Activated T-helper 1 cell treated with anti-CD3 and anti-CD28 coated beads, Interleukin-12 subunit alpha, Interleukin-12 subunit beta, Interleukin-2, Interleukin-4 antibody, amounts not matched to agents 30 ng/mL and 10 ng/mL and 1 ng/mL, durations not matched to agents 14 hours and 24 hours and 36 hours (primary cell): Measurements from ENCODE around the gene TCP1. TPM values are rescaled to one million over a fixed set of nuclear protein-coding genes. Genes with fewer than 3 reads are reported as not detected.
A peak's percentile ranks its signal among the peaks of the same experiment; 100 is the strongest.
"Not testable (repeated sequence)": the region's sequence is repeated elsewhere in the genome, so short reads cannot be mapped to it uniquely, and the experiment has no call there.

Experiments used
- DNase-seq: peaks from one replicate; pipeline ENCODE4 v3.0.0; 2021; ENCODE audit warnings: low spot score
- H3K27ac Mint-ChIP-seq: one replicate; pipeline ENCODE4 v1.8.0; 2021; ENCODE audit warnings: mild to moderate bottlenecking, mixed read lengths
- H3K27me3 Mint-ChIP-seq: one replicate; pipeline ENCODE4 v1.8.0; 2022; ENCODE audit warnings: mild to moderate bottlenecking, moderate library complexity, mixed read lengths; ENCODE audit not compliant: insufficient read depth
- H3K36me3 Mint-ChIP-seq: one replicate; pipeline ENCODE4 v1.8.0; 2021; ENCODE audit warnings: low read depth, mixed read lengths
- H3K4me1 Mint-ChIP-seq: one replicate; pipeline ENCODE4 v1.8.0; 2021; ENCODE audit warnings: low read depth, mixed read lengths
- H3K4me3 Mint-ChIP-seq: one replicate; pipeline ENCODE4 v1.8.0; 2021; ENCODE audit warnings: mild to moderate bottlenecking, moderate library complexity, mixed read lengths
- H3K9me3 Mint-ChIP-seq: one replicate; pipeline ENCODE4 v1.8.0; 2021; ENCODE audit warnings: mixed read lengths
- intact Hi-C: fragments of 100-400 bp; cut with micrococcal nuclease; formaldehyde crosslinking; loops from one replicate; pipeline ENCODE4 v1.15.1; 2024
- total RNA-seq: library from RNA; stranded (reverse); gene quantifications from 2 replicates; pipeline ENCODE4 v1.2.3, GENCODE V29; 2022

TCP1 gene
- total RNA-seq, 1 donor from 2014 or later: 454 TPM

DNA sequence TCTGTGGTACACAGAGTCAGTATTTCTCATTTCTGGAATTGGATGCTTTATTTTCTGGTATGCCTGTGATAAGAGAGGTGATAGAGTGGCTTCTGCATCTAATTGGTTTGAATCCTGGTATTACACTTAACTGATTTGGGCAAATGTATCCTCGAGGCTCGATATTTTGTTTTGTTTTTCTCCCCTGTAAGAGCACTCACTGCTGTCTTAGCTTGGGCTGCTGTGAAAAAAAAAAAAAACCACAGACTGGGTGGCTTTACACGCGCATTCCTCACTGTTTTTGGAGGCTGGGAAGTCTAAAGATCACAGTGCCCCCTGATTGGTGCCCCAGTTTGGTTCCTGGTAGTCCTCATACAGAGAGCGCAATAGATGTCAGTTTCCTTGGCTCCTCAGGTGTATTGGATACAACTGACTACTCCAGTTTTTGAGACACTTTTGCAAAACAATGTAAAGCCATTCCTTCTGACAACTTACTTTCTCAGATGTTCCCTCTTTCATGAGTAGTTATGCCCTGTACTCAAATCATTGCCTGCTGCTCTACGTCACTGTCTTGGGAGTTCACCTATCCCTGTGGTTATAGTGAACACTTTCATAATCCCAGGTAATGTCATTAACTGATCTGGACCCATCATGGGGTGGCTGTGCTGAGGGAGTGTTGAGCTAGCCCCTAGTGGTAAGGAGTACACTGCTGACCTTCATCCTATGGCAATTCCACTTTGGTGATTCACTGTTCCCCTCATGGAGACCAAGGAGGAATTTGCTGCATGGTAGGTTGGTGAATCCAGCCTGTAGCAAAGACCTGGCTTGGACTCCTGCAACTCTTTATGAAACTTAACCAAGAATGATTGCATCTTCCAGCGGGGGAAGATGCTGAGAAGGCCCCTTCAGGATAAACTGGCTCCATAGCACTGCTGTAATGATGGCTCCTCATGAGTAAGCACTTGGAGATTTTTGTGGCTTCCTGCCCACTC is 31.1 kb downstream of the TCP1 start:
- Mint-ChIP-seq H3K4me3 (no peak overlapping the region), H3K4me1 (peaks cover 41% of the 10 kb centered on the region), H3K36me3 (peaks cover 47% of the 10 kb centered on the region), H3K27me3 (no peaks in the 10 kb centered on the region), H3K9me3 (no peaks in the 10 kb centered on the region), H3K27ac (peak overlapping the region; percentile 54)
- no peak for DNase-seq
- intact Hi-C loops: no loop called here

DNA sequence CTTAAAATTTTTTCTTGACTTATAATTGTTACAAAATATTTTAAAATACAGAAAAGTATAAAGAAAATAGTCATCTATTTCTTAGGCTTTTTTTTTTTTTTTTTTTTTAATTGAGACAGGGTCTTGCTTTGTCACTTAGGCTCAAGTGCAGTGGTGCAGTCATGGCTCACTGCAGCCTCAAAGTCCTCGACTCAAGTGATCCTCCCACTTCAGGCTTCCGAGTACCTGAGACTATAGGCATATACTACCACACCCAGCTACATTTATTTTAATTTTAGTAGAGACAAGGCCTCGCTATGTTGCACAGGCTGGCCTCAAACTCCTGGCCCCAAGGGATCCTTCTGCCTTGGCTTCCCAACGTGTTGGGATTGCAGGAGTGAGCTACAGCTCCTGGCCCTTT is 32.9 kb downstream of the TCP1 start:
- H3K27me3 Mint-ChIP-seq: no peaks in the 10 kb centered on the region
- intact Hi-C loops: no loop called here
- no peak overlapping the region for H3K4me3 Mint-ChIP-seq
- peaks cover 52% of the 10 kb centered on the region for H3K36me3 Mint-ChIP-seq
- DNase-seq: no peak
- H3K9me3 Mint-ChIP-seq: no peaks in the 10 kb centered on the region
- H3K27ac Mint-ChIP-seq: no peak overlapping the region
- peaks cover 39% of the 10 kb centered on the region for H3K4me1 Mint-ChIP-seq

DNA sequence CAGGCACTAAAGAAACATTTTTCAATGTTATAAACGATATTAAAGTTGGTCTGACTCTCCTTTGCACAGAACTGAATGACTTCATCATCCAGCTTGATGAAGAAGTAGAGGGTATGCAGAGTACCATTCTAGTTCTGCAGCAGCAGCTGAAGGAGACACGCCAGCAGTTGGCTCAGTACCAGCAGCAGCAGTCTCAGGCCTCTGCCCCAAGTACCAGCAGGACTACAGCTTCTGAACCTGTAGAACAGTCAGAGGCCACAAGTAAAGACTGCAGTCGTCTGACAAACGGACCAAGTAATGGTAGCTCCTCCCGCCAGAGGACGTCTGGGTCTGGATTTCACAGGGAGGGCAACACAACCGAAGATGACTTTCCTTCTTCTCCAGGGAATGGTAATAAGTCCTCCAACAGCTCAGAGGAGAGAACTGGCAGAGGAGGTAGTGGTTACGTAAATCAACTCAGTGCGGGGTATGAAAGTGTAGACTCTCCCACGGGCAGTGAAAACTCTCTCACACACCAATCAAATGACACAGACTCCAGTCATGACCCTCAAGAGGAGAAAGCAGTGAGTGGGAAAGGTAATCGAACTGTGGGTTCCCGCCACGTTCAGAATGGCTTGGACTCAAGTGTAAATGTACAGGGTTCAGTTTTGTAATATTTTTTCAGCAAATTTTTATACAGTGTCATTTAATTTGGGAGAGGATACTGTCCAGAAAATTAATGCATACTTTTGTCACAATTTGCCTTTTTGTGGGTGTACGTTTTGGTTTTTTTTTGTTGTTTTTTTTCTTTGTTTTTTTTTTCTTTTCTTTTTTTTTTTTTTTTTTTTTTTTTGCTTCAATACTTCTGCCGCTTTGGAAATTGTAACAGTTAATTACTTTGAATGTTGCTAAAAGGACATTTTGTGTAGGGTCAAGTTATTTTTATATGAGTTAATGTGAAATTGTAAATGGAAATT is 34.2 kb downstream of the TCP1 start:
- Mint-ChIP-seq H3K27me3 (no peaks in the 10 kb centered on the region), H3K27ac (no peak overlapping the region), H3K4me1 (peaks cover 27% of the 10 kb centered on the region), H3K4me3 (no peak overlapping the region), H3K36me3 (peaks cover 48% of the 10 kb centered on the region), H3K9me3 (no peaks in the 10 kb centered on the region)
- DNase-seq: no peak
- intact Hi-C loops: loop anchor here (5.0 kb wide), 1 partner anchor 32 kb away; the partner anchor contains the start of gene TCP1

DNA sequence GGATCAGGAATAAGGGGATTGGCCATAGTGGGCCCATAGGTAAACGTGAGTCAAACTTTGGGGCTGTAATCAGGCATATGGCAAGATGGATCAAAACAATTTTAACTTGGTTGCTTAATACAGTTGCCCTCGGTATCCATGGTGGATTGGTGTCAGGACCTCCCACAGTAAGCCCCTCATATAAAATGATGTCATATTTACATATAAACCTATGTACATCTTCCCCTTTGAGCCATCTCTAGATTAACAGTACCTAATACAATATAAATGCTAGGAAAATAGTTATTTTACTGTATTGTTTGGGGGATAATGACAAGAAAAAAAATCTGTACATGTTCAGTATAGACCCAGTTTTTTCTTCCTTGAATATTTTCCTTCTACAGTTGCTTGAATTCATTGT is 35.0 kb downstream of the TCP1 start:
- DNase-seq: no peak
- Mint-ChIP-seq H3K4me3 (no peak overlapping the region), H3K27ac (no peak overlapping the region), H3K4me1 (peaks cover 25% of the 10 kb centered on the region), H3K27me3 (no peaks in the 10 kb centered on the region), H3K36me3 (peaks cover 47% of the 10 kb centered on the region), H3K9me3 (no peaks in the 10 kb centered on the region)
- intact Hi-C loops: loop anchor here (5.0 kb wide), 1 partner anchor 33 kb away; the partner anchor contains the start of gene TCP1

DNA sequence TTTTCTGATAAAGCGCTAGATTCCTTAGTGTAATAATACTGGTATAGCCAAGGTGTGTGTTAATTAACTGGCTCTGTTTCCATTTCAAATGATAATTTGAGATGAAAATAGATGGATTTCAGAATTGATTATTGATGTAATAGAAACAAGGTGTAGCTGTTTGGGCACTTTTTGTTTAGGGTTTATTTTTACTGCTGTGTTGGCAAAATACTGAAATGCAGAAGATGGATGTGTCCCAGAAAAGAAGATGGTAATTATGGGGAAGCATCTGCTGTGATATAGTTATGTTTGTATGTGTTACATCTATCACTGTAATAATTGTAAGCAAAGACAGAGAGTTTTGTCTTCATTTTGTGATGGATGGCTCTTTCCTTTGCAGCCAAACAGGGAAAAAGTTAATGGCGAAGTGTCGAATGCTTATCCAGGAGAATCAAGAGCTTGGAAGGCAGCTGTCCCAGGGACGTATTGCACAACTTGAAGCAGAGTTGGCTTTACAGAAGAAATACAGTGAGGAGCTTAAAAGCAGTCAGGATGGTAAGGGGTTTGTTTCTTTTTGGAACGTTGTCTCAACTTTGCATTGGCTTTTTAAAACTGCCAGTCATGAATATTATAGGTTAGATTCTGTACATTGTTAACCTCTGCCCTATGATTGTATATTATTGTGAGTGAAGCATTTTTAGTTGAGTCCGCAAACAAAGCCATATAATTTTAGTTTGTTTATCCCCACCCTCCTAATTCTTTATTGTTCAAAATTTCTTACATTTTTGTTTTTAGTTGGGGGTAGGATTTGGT is 36.1 kb downstream of the TCP1 start:
- intact Hi-C loops: loop anchor here (5.0 kb wide), 1 partner anchor 34 kb away; the partner anchor contains the start of gene TCP1
- H3K4me1 Mint-ChIP-seq: peaks cover 21% of the 10 kb centered on the region
- peaks cover 52% of the 10 kb centered on the region for H3K36me3 Mint-ChIP-seq
- no peak for DNase-seq
- no peaks in the 10 kb centered on the region for H3K9me3 Mint-ChIP-seq
- no peaks in the 10 kb centered on the region for H3K27me3 Mint-ChIP-seq
- H3K4me3 Mint-ChIP-seq: no peak overlapping the region
- H3K27ac Mint-ChIP-seq: no peak overlapping the region

DNA sequence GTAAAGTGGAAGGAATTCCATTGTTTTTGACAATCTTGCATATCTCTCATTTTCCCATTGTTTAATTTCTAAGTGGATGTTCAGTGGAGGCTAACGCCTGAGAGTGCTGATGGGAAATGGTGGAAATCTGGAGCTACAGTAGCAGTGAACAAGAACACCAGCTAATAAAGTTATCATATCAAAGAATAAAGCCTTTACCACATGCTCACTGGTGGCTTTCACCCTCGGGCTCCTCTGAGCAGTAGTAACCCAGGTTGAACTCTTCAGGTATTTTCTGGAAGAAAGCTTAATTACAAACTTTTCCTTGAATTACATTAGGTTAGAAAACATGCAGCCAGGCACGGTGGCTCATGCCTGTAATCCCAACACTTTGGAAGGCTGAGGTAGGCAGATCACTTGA is 38.0 kb downstream of the TCP1 start:
- Mint-ChIP-seq H3K4me3 (no peak overlapping the region), H3K4me1 (peaks cover 21% of the 10 kb centered on the region), H3K36me3 (peaks cover 50% of the 10 kb centered on the region), H3K27ac (no peak overlapping the region), H3K27me3 (no peaks in the 10 kb centered on the region), H3K9me3 (no peaks in the 10 kb centered on the region)
- DNase-seq: no peak
- intact Hi-C loops: loop anchor here (5.0 kb wide), 1 partner anchor 36 kb away; the partner anchor contains the start of gene TCP1

DNA sequence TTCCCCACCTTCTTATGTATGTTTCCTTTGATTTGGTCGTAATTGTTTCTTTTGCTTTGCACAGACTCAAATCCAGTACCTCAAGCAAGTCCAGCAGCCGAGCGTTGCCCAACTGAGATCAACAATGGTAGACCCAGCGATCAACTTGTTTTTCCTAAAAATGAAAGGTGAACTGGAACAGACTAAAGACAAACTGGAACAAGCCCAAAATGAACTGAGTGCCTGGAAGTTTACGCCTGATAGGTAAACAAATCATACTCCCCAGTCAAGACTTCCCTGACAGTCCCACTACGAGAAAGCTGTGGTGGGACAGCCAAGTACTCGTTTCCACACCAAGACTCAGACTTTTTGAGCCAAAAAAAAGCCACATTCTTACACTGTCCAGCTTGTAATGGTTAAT is 41.3 kb downstream of the TCP1 start:
- not testable (repeated sequence) for H3K9me3 Mint-ChIP-seq, H3K27ac Mint-ChIP-seq, DNase-seq, H3K4me3 Mint-ChIP-seq, H3K27me3 Mint-ChIP-seq
- Mint-ChIP-seq H3K36me3 (peaks cover 54% of the 10 kb centered on the region), H3K4me1 (peaks cover 22% of the 10 kb centered on the region)
- intact Hi-C loops: loop anchor here (5.0 kb wide), 1 partner anchor 329 kb away; no protein-coding TSS in a partner anchor

DNA sequence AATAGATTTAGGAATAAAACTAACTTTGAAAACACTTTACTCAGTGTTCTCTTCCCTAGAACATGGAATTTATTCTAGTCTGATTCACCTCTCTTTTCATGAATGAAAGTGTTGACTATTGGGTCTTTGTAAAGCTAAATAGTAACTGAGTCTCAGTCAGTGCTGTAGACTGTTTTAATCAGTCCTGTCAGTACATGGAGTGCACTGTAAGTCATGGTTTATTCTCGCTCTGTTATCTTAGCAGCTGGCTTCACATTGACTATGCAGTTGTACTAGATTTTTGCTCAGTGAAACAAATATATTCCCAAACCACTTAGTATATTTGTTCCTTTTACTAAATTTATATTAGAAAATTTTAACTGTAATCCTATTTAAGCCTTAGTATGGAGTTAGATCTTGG is 42.6 kb downstream of the TCP1 start:
- Mint-ChIP-seq H3K4me1 (peaks cover 19% of the 10 kb centered on the region), H3K27ac (no peak overlapping the region), H3K36me3 (peaks cover 57% of the 10 kb centered on the region), H3K9me3 (no peaks in the 10 kb centered on the region), H3K27me3 (no peaks in the 10 kb centered on the region), H3K4me3 (no peak overlapping the region)
- intact Hi-C loops: loop anchor here (2.0 to 5.0 kb wide), 2 partner anchors 14 to 331 kb away; no protein-coding TSS in a partner anchor
- no peak for DNase-seq

DNA sequence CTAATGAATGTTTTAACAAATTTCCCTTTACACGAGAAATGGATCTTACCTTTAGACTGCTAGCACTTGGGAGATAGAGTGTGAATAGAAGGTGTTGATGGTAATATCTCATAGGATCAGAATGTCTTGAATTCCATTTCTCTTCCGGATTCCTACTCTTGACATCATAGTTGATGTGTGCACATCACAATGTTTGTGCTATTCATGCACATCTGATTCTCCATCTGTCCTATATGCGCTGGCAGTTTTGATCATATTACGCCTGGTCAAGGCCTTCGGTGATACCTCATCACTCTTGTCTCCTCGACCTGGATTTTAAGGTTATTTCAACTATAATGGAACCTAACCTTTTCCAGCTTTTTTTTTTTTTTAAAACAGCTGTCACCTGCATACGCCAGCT is 44.3 kb downstream of the TCP1 start:
- H3K4me1 Mint-ChIP-seq: peaks cover 19% of the 10 kb centered on the region
- H3K4me3 Mint-ChIP-seq: no peak overlapping the region
- H3K9me3 Mint-ChIP-seq: no peaks in the 10 kb centered on the region
- intact Hi-C loops: loop anchor here (5.0 kb wide), 1 partner anchor 332 kb away; no protein-coding TSS in a partner anchor
- H3K27ac Mint-ChIP-seq: no peak overlapping the region
- no peak for DNase-seq
- no peaks in the 10 kb centered on the region for H3K27me3 Mint-ChIP-seq
- H3K36me3 Mint-ChIP-seq: peaks cover 63% of the 10 kb centered on the region

DNA sequence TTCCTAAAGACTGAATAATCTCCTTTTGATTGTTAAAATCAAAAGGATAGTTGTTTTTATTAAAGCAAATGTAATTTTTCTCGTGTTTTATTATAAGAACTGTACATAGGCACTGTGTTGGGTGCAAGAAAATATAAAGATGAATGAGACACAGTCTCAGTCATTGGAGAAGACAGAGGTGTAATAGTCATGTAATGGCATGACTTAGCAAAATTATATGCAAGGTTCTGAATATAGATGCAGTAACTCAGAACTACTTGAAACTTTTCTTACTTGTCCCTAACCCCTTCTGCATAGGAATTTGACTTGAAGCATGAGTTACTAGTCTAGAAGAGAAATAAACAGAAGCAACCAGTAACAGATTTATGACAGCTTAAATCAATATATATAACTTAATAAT is 47.2 kb downstream of the TCP1 start:
- Mint-ChIP-seq H3K4me1 (peaks cover 23% of the 10 kb centered on the region), H3K27me3 (no peaks in the 10 kb centered on the region), H3K27ac (no peak overlapping the region), H3K36me3 (peaks cover 53% of the 10 kb centered on the region), H3K9me3 (no peaks in the 10 kb centered on the region), H3K4me3 (no peak overlapping the region)
- intact Hi-C loops: loop anchor here (2.0 kb wide), 1 partner anchor 13 kb away; no protein-coding TSS in a partner anchor
- no peak for DNase-seq

DNA sequence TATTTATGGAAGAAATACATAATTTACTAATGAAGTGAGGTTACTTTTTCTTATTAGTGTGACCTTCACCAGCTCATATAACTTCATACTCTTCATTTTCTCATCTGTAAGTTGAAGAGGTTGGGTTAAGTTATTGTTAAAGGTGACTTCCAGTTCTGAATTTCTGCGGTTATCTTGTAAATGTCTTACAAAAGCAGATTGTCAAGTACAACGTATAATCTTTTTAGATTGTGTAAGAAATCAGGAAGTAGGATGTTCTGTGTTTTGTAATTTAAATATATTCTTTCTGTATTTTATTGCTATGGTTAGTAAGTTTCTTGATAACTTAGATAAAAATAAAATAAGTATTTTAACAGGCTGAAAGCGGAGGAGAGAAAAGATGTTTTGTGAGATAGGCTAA is 50.1 kb downstream of the TCP1 start:
- Mint-ChIP-seq H3K27me3 (no peaks in the 10 kb centered on the region), H3K4me1 (peaks cover 10% of the 10 kb centered on the region), H3K27ac (no peak overlapping the region), H3K4me3 (no peak overlapping the region), H3K9me3 (no peaks in the 10 kb centered on the region), H3K36me3 (peaks cover 34% of the 10 kb centered on the region)
- DNase-seq: no peak
- intact Hi-C loops: no loop called here

DNA sequence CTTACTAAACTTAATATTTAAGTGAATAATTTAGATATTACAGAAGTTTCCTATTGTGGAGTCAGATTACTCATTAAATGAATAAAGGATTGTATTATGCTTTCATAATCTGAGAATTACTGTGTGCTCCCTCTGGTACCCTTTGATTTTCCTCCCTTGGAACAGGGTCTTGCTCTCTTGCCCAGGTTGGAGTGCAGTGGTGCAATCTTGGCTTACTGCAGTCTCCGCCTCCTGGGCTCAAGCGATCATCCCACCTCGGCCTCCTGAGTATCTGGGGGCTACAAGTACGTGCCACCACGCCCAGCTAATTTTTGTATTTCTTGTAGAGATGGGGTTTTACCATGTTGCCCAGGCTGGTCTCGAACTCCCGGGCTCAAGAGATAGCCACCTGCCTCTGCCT is 52.5 kb downstream of the TCP1 start:
- H3K36me3 Mint-ChIP-seq: peaks cover 22% of the 10 kb centered on the region
- no peaks in the 10 kb centered on the region for H3K27me3 Mint-ChIP-seq
- intact Hi-C loops: loop anchor here (1.0 kb wide), 1 partner anchor 9 kb away; no protein-coding TSS in a partner anchor
- H3K27ac Mint-ChIP-seq: no peak overlapping the region
- H3K4me3 Mint-ChIP-seq: no peak overlapping the region
- DNase-seq: no peak
- H3K9me3 Mint-ChIP-seq: no peaks in the 10 kb centered on the region
- H3K4me1 Mint-ChIP-seq: peaks cover 15% of the 10 kb centered on the region
